NCI-H748 treated with DMSO at 0.1 percent for 48 hours (cell line): ENCODE data around the gene SMARCD1.

Experiments used
- DNase-seq: peaks from one replicate; lab custom pipeline; 2025; lab: John Stamatoyannopoulos, UW

Gene SMARCD1

DNA sequence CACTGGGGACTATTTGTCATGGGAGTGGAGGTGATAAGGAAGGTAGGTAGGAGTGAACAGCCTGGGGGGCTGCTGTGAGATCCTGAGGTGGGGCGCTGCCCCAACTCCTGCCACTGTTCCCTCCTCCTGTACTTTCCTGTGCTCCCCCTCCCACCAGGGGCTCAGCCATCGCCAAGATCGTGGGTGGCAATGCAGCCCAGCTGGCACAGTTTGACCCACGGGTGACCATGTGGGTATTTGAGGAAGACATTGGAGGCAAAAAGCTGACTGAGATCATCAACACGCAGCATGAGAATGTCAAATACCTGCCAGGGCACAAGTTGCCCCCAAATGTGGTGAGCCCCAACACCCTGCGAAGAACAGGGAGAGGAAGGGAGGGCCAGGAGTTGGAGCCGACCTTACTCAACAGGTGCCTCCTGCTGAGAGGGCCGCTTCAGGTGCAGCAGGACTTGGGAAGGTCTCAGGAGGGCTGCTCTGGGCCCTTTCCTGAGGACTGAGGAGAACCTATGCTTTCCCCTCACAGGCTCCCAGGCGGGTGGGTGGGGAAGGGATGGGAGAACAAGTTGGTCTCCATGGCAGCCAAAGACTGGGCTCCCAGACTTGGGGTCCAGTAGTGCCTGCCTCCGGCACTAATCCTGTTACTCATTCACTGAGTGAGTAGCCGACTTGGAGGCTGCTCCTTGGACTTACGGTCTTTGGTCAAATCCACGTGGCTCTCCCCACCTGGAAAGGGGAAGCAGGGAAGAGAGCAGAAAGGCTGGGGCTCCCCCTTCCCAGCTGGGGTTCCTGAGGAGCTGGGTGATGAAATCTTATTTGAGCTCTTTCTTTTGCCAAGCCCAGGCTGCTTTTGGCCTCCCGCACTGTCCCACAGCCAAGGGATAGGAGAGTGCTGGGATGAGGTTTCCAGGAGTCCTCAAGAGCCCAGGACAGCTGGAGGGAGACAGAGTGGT, 19.6 kb downstream of the SMARCD1 start:
- no peak for DNase-seq

DNA sequence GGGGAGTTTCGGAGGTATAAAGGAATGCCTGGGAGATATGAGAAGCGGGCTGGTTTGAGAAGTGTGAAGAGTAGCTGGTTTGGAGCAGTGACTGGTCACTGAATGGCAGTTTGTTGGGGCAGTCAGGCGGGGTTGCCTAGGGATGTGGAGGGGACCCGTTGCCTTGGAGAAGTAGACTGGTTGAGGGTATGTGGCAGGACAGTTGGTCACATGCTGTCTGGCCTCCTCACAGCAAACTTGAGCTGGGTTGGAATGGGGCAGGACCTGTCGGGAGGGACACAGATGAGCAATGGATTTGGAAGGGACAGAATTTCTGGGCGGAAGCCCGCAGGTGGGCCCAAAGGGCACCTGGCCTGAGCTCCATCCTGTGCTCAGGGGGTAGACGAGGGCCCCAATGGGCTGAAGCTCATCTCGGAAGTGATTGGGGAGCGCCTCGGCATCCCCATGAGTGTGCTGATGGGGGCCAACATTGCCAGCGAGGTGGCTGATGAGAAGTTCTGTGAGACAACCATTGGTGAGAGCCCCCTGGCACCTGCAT, 20.8 kb downstream of the SMARCD1 start:
- no peak for DNase-seq

- no peak for DNase-seq
Observed at GRCh38 chr12:50106907-50107306, 21.8 kb downstream of the SMARCD1 start.

DNA sequence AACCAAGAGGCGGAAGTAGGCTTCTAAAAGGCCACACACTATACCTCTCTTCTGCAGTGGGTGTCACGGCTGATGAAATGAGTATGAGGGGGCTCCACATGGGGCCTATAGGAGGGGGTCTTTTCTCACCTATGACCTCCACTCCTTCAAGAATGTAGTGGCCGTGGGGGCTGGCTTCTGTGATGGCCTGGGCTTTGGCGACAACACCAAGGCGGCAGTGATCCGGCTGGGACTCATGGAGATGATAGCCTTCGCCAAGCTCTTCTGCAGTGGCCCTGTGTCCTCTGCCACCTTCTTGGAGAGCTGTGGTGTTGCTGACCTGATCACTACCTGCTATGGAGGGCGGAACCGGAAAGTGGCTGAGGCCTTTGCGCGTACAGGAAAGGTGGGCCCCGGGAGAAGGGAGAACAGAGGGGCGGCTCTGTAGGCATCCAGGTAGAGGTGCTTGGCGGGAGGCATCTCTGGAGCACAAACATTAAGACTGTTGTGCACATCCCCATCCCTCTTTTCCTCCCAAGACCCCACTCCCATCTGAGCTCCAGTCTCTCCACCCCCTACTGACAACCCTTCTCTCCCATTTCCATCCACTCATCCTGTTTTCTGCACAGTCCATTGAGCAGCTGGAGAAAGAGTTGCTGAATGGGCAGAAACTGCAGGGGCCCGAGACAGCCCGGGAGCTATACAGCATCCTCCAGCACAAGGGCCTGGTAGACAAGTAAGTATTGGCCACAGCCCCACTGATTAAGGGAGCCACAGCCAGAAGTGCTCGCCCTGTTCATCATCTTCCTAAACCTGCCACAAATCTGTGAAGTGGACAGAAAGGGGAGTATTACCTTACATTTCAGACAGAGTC, 22.5 kb downstream of the SMARCD1 start:
- no peak for DNase-seq

DNA sequence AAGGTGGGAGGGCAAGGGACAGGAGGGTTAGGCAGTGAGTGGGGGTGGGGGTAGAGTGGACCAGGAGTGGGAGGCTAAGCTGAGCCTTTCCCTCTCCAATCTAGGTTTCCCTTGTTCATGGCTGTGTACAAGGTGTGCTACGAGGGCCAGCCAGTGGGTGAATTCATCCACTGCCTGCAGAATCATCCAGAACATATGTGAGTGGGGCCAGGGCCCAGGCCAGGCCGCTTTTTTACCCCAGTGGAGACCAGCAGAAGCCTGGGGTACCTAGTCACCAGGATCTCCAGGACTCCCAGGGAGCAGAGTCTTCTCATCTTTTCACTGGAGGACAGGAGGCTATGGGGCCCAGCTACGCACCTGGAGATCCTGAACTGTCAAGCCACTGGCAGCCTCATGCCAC, 24.2 kb downstream of the SMARCD1 start:
- DNase-seq = no peak

- DNase-seq = no peak
Observed at GRCh38 chr12:50110127-50110761, 25.1 kb downstream of the SMARCD1 start.

DNA sequence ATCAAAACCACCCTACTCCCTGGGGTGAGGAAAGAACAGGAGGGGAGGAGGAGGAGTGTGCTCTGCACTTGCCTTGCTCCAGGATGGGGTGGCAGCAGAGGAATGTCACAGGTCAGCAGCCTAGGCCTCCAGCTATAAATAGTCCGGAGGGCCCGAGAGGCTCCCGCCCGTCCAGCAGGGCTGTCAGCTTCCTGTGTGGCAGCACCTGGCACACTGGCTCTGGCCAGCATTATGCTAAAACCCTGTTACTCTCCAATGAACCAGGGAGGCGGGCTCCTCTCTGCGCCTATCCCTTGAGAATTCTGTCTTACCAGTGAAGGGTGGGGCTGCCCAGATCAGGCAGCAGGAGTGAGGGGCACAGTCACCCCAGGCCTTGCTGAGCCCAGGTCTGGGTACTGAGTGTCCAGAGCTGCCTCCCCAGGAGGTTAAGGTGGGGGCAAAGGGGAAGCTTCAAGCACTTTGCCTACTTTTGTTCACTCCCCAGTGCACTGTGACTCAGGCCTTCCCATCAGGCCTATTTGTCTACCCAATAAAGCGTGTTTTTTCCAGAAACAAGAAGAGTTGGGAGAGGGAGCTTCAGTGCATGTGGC, 25.7 kb downstream of the SMARCD1 start:
- no peak for DNase-seq

GRCh38 chr12:50111395-50111692, 26.2 kb downstream of the SMARCD1 start:
- DNase-seq = no peak

DNA sequence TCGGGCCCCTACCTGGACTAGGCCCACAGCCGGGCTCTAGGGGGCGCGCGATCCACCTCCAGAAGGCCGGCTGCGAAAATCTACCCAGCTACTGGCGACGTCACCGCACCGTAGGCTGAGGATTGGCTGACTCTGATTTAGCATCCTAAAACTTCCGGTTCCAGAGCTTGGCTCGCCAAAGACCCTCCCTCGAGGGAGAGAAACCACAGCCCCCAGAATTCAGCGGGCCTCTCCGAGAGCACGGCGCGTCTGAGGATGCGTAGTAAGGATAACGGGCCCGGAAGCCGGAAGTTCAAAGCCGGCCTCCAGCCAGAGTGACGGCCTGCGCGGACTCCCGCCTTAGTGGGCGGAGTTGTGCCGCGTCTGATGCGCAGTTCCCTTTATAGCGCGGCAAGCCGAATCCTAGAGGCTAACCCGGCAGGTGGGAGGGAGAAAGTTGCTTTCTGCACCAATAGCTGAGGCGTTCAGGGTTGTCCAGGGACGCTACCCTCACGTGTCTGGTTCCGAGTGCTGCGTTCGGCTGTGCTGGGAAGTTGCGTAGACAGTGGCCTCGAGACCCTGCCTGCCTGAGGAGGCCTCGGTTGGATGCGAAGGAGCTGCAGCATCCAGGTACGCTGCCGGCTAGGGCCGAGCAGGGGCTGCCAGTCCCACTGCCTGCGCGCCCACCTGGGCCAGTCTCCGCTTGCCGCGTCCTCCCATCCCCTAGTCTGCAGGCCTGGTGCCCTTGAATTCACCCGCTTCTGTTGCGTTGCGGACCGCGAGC, 26.7 kb downstream of the SMARCD1 start, which contains the start of gene COX14:
TSS of gene COX14 (plus strand) at position 544 of the 763 bp plus-strand sequence. CDS start 7,808 bp downstream, outside the sequence.
- DNase-seq = peak; percentile 98

- no peak for DNase-seq
Observed at GRCh38 chr12:50112456-50113218, 27.5 kb downstream of the SMARCD1 start.

DNA sequence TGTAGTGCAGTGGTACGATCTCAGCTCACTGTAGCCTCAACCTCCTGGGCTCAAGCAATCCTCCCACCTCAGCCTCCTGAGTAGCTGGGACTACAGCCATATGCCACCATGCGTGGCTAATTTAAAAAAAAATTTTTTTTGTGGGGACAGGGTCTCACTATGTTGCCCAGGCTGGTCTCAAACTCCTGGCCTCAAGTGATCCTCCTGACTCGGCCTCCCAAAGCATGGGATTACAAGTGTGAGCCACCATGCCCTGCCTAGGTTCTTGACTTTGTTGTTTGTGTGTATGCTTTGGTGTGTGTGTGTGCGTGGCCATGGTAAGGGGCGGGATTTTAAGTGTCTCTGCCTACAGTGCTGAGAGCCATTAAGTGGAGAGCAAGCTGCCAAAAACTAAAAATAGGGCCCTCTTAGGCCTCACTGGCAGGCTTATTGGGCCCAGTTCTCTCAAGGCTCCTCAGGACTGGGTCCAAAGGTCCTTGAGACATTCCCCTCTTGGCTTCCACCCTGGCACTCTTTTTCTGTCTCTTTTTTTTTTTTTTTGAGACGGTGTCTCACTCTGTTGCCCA, 32.0 kb downstream of the SMARCD1 start:
- no peak for DNase-seq

GRCh38 chr12:50119387-50119786, 34.2 kb downstream of the SMARCD1 start:
- DNase-seq = no peak

DNA sequence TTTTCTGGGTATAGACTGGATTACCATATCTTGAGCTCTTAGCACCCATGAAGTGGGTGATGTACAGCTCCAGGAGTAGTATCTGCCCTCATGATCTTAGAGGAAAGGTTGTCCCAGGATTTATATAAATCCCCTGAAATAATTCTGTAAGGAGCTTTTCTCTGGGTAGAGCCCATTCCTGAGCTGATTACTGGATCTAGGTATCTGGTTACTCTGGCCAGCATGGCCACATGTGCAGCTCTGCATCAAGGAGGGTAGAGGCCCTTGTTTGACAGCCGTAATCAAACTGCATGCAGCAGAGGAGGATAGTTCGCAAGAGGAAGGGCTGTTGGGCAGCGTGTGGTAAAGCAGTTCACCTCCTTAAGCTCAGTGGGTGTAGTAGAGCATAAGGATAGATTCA, 35.4 kb downstream of the SMARCD1 start:
- no peak for DNase-seq

GRCh38 chr12:50120953-50121352, 35.8 kb downstream of the SMARCD1 start:
- no peak for DNase-seq

- no peak for DNase-seq
Observed at GRCh38 chr12:50121641-50122040, 36.5 kb downstream of the SMARCD1 start.

DNA sequence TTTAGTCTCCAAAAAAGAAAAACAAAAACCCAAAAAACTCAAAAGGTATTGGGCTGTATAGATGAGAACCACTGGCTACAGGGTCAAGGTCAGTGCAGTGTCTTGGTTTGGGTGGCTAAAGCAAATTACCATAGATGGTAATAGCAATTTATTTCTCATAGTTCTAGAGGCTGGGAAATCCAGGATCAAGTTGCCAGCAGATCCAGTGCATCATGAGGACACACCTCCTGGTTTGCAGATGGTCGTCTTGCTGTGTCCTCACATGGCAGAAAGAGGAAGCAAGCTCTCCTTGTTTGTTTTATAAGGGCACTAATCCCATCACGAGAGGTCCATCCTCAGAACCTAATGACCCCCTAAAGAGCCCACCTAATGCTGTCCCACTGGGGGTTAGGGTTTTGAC, 38.1 kb downstream of the SMARCD1 start:
- no peak for DNase-seq

DNA sequence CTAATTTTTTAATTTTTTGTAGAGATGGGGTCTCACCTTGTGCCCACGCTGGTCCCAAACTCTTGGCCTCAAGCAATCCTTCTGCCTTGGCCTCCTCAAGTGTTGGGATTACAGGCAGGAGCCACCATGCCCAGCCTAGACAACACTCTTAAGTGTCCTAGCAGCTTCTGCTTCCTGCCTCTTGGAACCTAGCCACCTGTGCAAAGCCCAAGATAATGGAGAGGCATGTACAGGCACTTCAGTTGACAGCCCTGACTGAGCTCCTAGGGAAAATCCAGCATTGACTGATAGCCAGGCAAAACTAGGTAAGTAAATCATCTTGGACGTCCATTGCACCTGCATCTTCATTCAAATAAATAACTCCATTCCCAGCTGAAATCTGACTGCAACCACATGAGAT, 42.4 kb downstream of the SMARCD1 start:
- no peak for DNase-seq

DNA sequence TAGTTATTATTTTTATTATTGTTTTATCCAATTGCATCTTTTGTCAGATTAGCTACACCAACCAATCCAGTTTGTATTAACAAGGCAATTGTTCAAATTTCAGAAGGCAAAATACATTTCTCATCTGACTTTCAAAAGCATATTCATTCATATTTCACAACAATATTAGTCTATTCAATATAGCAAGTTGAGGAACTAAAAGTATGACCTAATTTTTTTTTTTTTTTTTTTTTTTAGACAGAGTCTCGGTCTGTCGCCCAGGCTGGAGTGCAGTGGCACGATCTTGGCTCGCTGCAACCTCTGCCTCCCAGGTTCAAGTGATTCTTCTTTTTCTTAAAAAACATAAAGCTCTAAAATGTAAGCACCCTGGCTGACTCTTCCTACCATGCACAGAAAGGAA, 44.1 kb downstream of the SMARCD1 start:
- no peak for DNase-seq

GRCh38 chr12:50132505-50133135, 47.5 kb downstream of the SMARCD1 start:
- DNase-seq = no peak

DNA sequence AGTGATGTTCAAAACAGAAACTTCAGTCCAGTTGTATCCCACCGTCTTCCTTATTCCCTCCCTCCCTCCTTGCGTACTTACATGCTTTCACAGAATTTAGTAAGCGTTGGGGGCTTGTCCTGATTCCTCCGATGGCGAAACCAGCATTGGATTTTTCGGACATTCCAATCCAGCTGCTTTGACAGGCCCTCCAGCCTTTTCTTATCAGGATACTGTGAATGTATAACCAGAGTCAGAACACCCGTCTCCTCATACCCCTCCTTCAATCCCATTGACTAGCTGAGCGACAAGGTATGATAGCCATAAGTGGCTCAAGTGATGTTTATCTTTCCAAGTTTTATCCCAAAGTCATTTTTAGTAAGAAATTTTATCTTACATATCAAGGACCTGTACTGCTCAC, 57.9 kb downstream of the SMARCD1 start:
- no peak for DNase-seq
